A549 (cell line): ENCODE data around the gene CDKN3. TPM values are rescaled to one million over a fixed set of nuclear protein-coding genes. Genes with fewer than 3 reads are reported as not detected.

ENCODE experiments used
- ATAC-seq, 2 experiments: fragments of 200-7000 bp in 1 of 2; fragments of >200 bp in 1 of 2; cut with Nextera tagmentation in 1 of 2; cut with Tn5 transposase in 1 of 2; 3 replicates each; pipeline versions ENCODE4 v1.8.0 to v1.9.1; 2018 to 2020; ENCODE audit warnings: mild to moderate bottlenecking in 1 of 2, moderate library complexity in 1 of 2
- CTCF ChIA-PET: fragments of 300-600 bp; sonication (Branson Sonifier 250); formaldehyde crosslinking; extraction: SDS; loops from one replicate; lab custom pipeline; 2021; ENCODE audit warnings: antibody characterized with exemption, inconsistent platforms; lab: Yijun Ruan, JAX
- POLR2A ChIA-PET: fragments of 350-600 bp; formaldehyde crosslinking; extraction: SDS; loops from one replicate; lab custom pipeline; 2021; ENCODE audit warnings: antibody characterized with exemption, inconsistent platforms; lab: Yijun Ruan, JAX
- DNase-seq, 2 experiments: peaks; one replicate each; pipeline versions ENCODE4 v3.0.0 to v3.0.0-alpha.2; 2011 to 2016; ENCODE audit warnings: low read depth in 1 of 2, low spot score in 1 of 2
- FAIRE-seq: peaks from 2 replicates; lab custom pipeline; 2011; peaks lifted over from hg19 to GRCh38; lab: Jason Lieb, UNC
- H3K27ac ChIP-seq, 2 experiments: fragments of >200 bp; sonication (Bioruptor Twin); formaldehyde crosslinking; 3 replicates each; pipeline ENCODE4 v1.5.1; 2016 to 2017
- H3K4me1 ChIP-seq: fragments of >200 bp; sonication (Bioruptor Twin); formaldehyde crosslinking; 3 replicates; pipeline ENCODE4 v1.6.1; 2016
- H3K4me2 ChIP-seq: fragments of >200 bp; sonication (Bioruptor Twin); formaldehyde crosslinking; 3 replicates; pipeline ENCODE4 v1.6.1; 2016
- H3K4me3 ChIP-seq: fragments of >200 bp; sonication (Bioruptor Twin); formaldehyde crosslinking; 3 replicates; pipeline ENCODE4 v1.5.1; 2016
- H3K9me3 ChIP-seq: fragments of >200 bp; sonication (Bioruptor Twin); formaldehyde crosslinking; 3 replicates; pipeline ENCODE4 v1.6.1; 2016
- ATOH8 ChIP-seq: fragments of 250-450 bp; sonication (Bioruptor Pico); IDR thresholded peaks from 2 replicates; pipeline ENCODE4 v1.5.0; 2020; ENCODE audit warnings: low read depth, mild to moderate bottlenecking, moderate library complexity
- BCL3 ChIP-seq: fragments of >200 bp; sonication (Bioruptor Twin); formaldehyde crosslinking; IDR thresholded peaks from 3 replicates; pipeline ENCODE4 v1.6.1; 2016
- BHLHE40 ChIP-seq: IDR thresholded peaks from 2 replicates; pipeline ENCODE4 v1.6.1; 2012; ENCODE audit warnings: low read depth, low read length, inconsistent platforms
- CBX2 ChIP-seq: fragments of 200-600 bp; sonication (generic); IDR thresholded peaks from 2 replicates; pipeline ENCODE4 v1.6.1; 2016; ENCODE audit warnings: low read depth, mild to moderate bottlenecking, borderline replicate concordance
- CBX8 ChIP-seq: fragments of 200-600 bp; sonication (generic); IDR thresholded peaks from 2 replicates; pipeline ENCODE4 v1.6.1; 2016
- CEBPB ChIP-seq, 2 experiments: fragments of >200 bp in 1 of 2; sonication (Bioruptor Twin) in 1 of 2; formaldehyde crosslinking in 1 of 2; IDR thresholded peaks; 2 replicates each; pipeline ENCODE4 v1.6.1; 2012 to 2016
- CHD2 ChIP-seq: fragments of 150-350 bp; IDR thresholded peaks from 2 replicates; pipeline ENCODE4 v1.6.1; 2014; ENCODE audit warnings: low read length; ENCODE audit not compliant: partially characterized antibody
- CTCF ChIP-seq: fragments of >200 bp; sonication (Bioruptor Twin); formaldehyde crosslinking; IDR thresholded peaks from 3 replicates; pipeline ENCODE4 v1.5.1; 2016
- EHF ChIP-seq: fragments of 250-450 bp; sonication (Bioruptor Pico); IDR thresholded peaks from 2 replicates; pipeline ENCODE4 v1.5.0; 2020; ENCODE audit warnings: mild to moderate bottlenecking
- ELK1 ChIP-seq: fragments of 150-350 bp; IDR thresholded peaks from 2 replicates; pipeline ENCODE4 v1.6.1; 2014; ENCODE audit warnings: low read depth, mild to moderate bottlenecking, low read length
- FOSL2 ChIP-seq, 2 experiments: fragments of 450-650 bp in 1 of 2; fragments of >200 bp in 1 of 2; sonication (Bioruptor Twin) in 1 of 2; formaldehyde crosslinking; IDR thresholded peaks; 2 replicates each; pipeline versions ENCODE4 v1.5.0 to v1.6.1; 2016 to 2020; ENCODE audit warnings: mild to moderate bottlenecking in 1 of 2, moderate library complexity in 1 of 2
- HDAC2 ChIP-seq: fragments of 200-600 bp; sonication (generic); IDR thresholded peaks from 2 replicates; pipeline ENCODE4 v1.6.1; 2016
- HEYL ChIP-seq: fragments of 250-450 bp; sonication (Bioruptor Pico); IDR thresholded peaks from 2 replicates; pipeline ENCODE4 v1.8.0; 2021; ENCODE audit warnings: mild to moderate bottlenecking, moderate library complexity
- JUN ChIP-seq, 2 experiments: fragments of >200 bp; sonication (Bioruptor Twin); formaldehyde crosslinking; IDR thresholded peaks; 2 replicates in 1 of 2; 3 replicates in 1 of 2; pipeline ENCODE4 v1.6.1; 2016 to 2017
- KDM1A ChIP-seq: fragments of 200-600 bp; sonication (generic); IDR thresholded peaks from 2 replicates; pipeline ENCODE4 v1.6.1; 2016; ENCODE audit warnings: low read depth, mild to moderate bottlenecking
- KDM5A ChIP-seq: fragments of 200-600 bp; sonication (generic); IDR thresholded peaks from 2 replicates; pipeline ENCODE4 v1.6.1; 2016; ENCODE audit warnings: antibody characterized with exemption, mild to moderate bottlenecking
- MYC ChIP-seq: IDR thresholded peaks from 2 replicates; pipeline ENCODE4 v1.6.1; 2012; ENCODE audit warnings: mild to moderate bottlenecking, inconsistent platforms, low read length, improper control_type of control experiment, borderline replicate concordance
- NR3C1 ChIP-seq: fragments of >200 bp; sonication (Bioruptor Twin); formaldehyde crosslinking; IDR thresholded peaks from 3 replicates; pipeline ENCODE4 v1.6.1; 2017
- PHF8 ChIP-seq: fragments of 200-600 bp; sonication (generic); IDR thresholded peaks from 2 replicates; pipeline ENCODE4 v1.6.1; 2016; ENCODE audit warnings: low read depth, mild to moderate bottlenecking, antibody characterized with exemption, moderate library complexity, borderline replicate concordance
- POLR2A ChIP-seq: IDR thresholded peaks from 2 replicates; pipeline ENCODE4 v1.6.1; 2012; ENCODE audit warnings: mild to moderate bottlenecking, low read length
- RAD21 ChIP-seq, 2 experiments: fragments of >200 bp in 1 of 2; sonication (Bioruptor Twin) in 1 of 2; formaldehyde crosslinking in 1 of 2; IDR thresholded peaks in 1 of 2; conservative IDR thresholded peaks in 1 of 2; 2 replicates in 1 of 2; 3 replicates in 1 of 2; pipeline ENCODE4 v1.6.1; 2012 to 2018; ENCODE audit warnings: inconsistent platforms in 1 of 2
- RARB ChIP-seq: fragments of 250-450 bp; sonication (Bioruptor Pico); IDR thresholded peaks from 2 replicates; pipeline ENCODE4 v1.8.0; 2021; ENCODE audit warnings: mild to moderate bottlenecking, moderate library complexity
- SREBF2 ChIP-seq: fragments of 450-650 bp; IDR thresholded peaks from 2 replicates; pipeline ENCODE4 v1.6.1; 2014; ENCODE audit warnings: mild to moderate bottlenecking, moderate library complexity
- TFCP2L1 ChIP-seq: fragments of 250-450 bp; sonication (Bioruptor Pico); IDR thresholded peaks from 2 replicates; pipeline ENCODE4 v1.5.0; 2021; ENCODE audit warnings: mild to moderate bottlenecking
- ZFP36 ChIP-seq: fragments of 450-650 bp; IDR thresholded peaks from 2 replicates; pipeline ENCODE4 v1.6.1; 2014; ENCODE audit warnings: borderline replicate concordance; ENCODE audit not compliant: partially characterized antibody
- ZSCAN20 ChIP-seq: fragments of 250-450 bp; sonication (Bioruptor Pico); IDR thresholded peaks from 2 replicates; pipeline ENCODE4 v1.8.0; 2022; ENCODE audit warnings: mild to moderate bottlenecking, moderate library complexity
- WGBS: methylation state at CpG from one replicate; pipeline ENCODE4 v1.1.6; 2017; ENCODE audit errors: missing lambda C conversion rate; 5-methylcytosine and 5-hydroxymethylcytosine counted together
- polyA plus RNA-seq, 4 experiments: library from polyadenylated mRNA; depleted of rRNA in 3 of 4; stranded (reverse); fragments of >200 nt; fragmentation: RNase III in 1 of 4; extraction: RNeasy Plus Mini Kit Qiagen cat#74134 plus additional on column Dnase treatment in 1 of 4; gene quantifications; 2 replicates in 3 of 4; 3 replicates in 1 of 4; pipeline ENCODE4 v1.2.3, GENCODE V29; 2011 to 2017

Gene CDKN3
- polyA plus RNA-seq, 2 of the 4 experiments (the other 2 are of a cell fraction) = 67.4 to 154 TPM

GRCh38 chr14:54368291-54368690, 28.5 kb upstream of the CDKN3 start (continued):
- TF ChIP-seq SREBF2 (no peak), JUN (IDR thresholded peaks at IDR 0.05) (no peak), CTCF (no peak)
- TF ChIP-seq, all 56 proteins: peak for 0

GRCh38 chr14:54369343-54369742, 27.5 kb upstream of the CDKN3 start:
- peaks cover 13% of the 10 kb centered on the region; the same call in 2 of the 3 replicates for H3K4me1 ChIP-seq
- no peak for DNase-seq
- TF ChIP-seq FOSL2 (IDR thresholded peaks at IDR 0.05) (no peak), FOSL2 (CRISPR knock-in tag; IDR thresholded peaks at IDR 0.05) (no peak), CEBPB (IDR thresholded peaks at IDR 0.05) (no peak), EHF (CRISPR knock-in tag) (no peak), NR3C1 (no peak), POLR2A (no peak), KDM5A (no peak), CBX2 (no peak), HEYL (no peak), ELK1 (no peak), ZFP36 (no peak)
- TF ChIP-seq, all 56 proteins: peak for 0
- 94% methylated on average over 2 of the region's 2 CpGs for WGBS
- H3K4me2 ChIP-seq = no peak overlapping the region
- ChIA-PET POLR2A (no interaction called here), CTCF (no interaction called here)
- H3K27ac ChIP-seq = no peak overlapping the region
- no peaks in the 10 kb centered on the region for H3K9me3 ChIP-seq
- no peak for ATAC-seq
- no peak for FAIRE-seq
- no peak overlapping the region for H3K4me3 ChIP-seq

GRCh38 chr14:54370323-54371198, 26.2 kb upstream of the CDKN3 start:
- CTCF ChIA-PET = interaction anchor here (0.8 to 1.6 kb wide), 2 partner anchors 50 to 139 kb away, joined by 3 read pairs; partner anchors contain the start of gene CGRRF1
- H3K9me3 ChIP-seq = no peaks in the 10 kb centered on the region
- DNase-seq (no peak), FAIRE-seq (no peak), ATAC-seq (no peak)
- POLR2A ChIA-PET = interaction anchor here (0.9 kb wide), 1 partner anchor 76 kb away, joined by 5 read pairs; no protein-coding TSS in a partner anchor
- H3K4me3 ChIP-seq = no peak overlapping the region
- no peak for TF ChIP-seq KDM1A
- no peak for TF ChIP-seq MYC
- no peak for TF ChIP-seq PHF8
- no peak for TF ChIP-seq RARB
- no peak for TF ChIP-seq HDAC2
- no peak for TF ChIP-seq TFCP2L1 (CRISPR knock-in tag)
- TF ChIP-seq RAD21 (conservative IDR thresholded peaks at IDR 0.05 in 1 of 2, IDR thresholded peaks at IDR 0.05 in 1 of 2) = no peak
- no peak for TF ChIP-seq ATOH8 (CRISPR knock-in tag)
- no peak for TF ChIP-seq EHF (CRISPR knock-in tag)
- no peak for TF ChIP-seq ZSCAN20 (CRISPR knock-in tag)
- no peak for TF ChIP-seq CBX8
- no peak for TF ChIP-seq KDM5A
- TF ChIP-seq BCL3 = no peak
- no peak for TF ChIP-seq BHLHE40
- TF ChIP-seq JUN (IDR thresholded peaks at IDR 0.05) = no peak
- TF ChIP-seq HEYL = no peak
- no peak for TF ChIP-seq CHD2
- 62% methylated on average over 11 of the region's 11 CpGs for WGBS
- no peak overlapping the region for H3K27ac ChIP-seq
- peaks cover 13% of the 10 kb centered on the region; the same call in 2 of the 3 replicates for H3K4me1 ChIP-seq
- no peak overlapping the region for H3K4me2 ChIP-seq
